Activated effector memory CD4-positive, alpha-beta T cell treated with Interleukin-2 at 50 U/mL for 16 hours (primary cell): Measurements from ENCODE around the gene PPFIA4.

Experiments
- DNase-seq: peaks from one replicate; pipeline ENCODE4 v3.0.0-alpha.2; 2020

PPFIA4 gene

DNA sequence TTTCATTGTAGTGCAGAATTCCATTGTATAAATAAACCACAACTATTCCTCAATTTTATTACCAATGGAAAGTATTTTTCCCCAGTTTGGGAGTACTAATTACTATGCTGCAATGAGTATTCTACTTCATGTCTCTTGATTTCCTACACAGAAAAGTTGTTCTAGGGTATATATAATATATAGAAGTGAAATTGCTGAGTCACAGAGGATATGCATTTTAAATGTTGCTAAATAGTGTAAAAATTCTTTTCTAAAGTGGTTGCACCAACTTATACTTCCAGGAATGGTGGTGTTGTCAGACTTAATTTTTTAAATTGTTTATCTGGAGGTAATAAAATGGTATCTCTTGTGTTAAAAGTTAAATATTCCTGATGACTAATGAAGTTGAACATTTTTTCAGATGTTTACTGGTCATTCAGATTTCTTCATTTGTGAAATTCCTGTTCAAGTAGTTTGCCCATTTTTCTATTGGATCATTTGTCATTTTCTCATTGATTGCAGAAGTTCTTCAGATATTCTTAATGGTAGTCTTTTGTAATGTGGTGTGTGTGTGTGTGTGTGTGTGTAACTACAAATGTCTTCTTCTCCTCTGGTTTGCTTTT is 78.6 kb downstream of the PPFIA4 start:
- DNase-seq, result no peak

DNA sequence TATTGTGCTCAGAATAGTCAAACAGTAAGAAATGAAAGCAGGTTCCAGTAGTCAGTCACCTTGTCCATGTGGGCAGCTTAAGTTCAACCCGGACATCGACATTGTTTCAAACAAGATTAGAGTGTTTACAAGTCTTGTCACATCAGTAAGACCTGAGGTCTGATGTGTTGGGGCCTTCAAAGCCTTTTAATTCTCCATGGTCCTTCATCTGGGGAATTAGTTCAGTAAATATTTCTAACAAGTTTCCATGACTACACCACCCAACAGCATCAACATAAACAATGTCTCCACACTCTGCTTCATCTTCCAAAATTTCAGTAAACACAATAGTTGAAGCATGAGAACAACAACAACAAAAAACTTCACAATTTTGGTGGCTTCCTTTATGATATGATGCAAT is 86.2 kb downstream of the PPFIA4 start:
- no peak for DNase-seq

DNA sequence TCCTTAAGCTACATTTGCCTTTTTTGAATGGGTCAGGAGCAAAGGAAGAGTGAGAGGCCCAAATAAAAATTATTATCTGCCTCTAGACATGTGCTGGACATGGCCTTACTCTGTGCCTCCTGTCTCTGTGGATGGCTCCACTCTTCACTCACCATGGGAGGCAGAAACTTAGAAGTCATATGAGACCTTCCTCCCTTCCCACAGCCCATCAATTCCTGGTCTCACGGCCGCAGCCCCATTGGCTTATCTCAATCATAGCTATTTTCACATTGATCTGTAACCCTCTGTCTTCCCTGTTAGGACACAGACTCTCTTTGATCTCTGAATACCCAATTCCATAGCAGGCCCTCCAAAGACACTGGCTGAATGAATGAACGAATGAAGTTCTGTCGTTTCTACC is 87.0 kb downstream of the PPFIA4 start:
- no peak for DNase-seq

GRCh38 chr1:203114202-203114601 is 87.9 kb downstream of the PPFIA4 start:
- no peak for DNase-seq

- no peak for DNase-seq
Observed at GRCh38 chr1:203116091-203116820, 90.0 kb downstream of the PPFIA4 start.

GRCh38 chr1:203117611-203118575 is 91.6 kb downstream of the PPFIA4 start:
- DNase-seq, result no peak

- DNase-seq, result no peak
Observed at GRCh38 chr1:203120325-203121153, 94.2 kb downstream of the PPFIA4 start.

- no peak for DNase-seq
Observed at GRCh38 chr1:203121186-203122015, 95.1 kb downstream of the PPFIA4 start.

DNA sequence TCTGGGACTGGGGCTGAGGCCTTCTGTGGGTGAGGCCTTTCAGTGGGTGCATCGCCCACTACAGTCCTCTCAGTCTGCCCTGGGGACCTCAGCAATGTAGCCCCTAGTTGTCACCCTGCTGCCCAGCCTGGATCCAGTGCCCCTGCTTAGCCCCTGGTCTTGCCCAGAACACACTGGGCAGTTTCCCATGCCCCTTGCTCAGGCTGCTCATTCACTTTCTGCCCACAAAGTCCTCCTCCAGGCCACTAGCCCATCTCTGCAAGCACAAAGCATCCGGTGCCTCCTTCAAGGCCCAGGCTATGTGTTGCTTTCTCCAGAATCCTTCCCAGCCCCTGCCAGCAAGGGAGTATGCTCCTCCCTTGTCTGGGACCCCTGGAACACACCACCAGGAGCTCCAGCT is 95.9 kb downstream of the PPFIA4 start:
- DNase-seq, result no peak

GRCh38 chr1:203124011-203124410 is 97.7 kb downstream of the PPFIA4 start:
- no peak for DNase-seq

- DNase-seq, result no peak
Observed at GRCh38 chr1:203124546-203125317, 98.4 kb downstream of the PPFIA4 start.

GRCh38 chr1:203126151-203126865 is 100.0 kb downstream of the PPFIA4 start:
- no peak for DNase-seq

GRCh38 chr1:203126866-203127665 is 100.8 kb downstream of the PPFIA4 start:
- no peak for DNase-seq

DNA sequence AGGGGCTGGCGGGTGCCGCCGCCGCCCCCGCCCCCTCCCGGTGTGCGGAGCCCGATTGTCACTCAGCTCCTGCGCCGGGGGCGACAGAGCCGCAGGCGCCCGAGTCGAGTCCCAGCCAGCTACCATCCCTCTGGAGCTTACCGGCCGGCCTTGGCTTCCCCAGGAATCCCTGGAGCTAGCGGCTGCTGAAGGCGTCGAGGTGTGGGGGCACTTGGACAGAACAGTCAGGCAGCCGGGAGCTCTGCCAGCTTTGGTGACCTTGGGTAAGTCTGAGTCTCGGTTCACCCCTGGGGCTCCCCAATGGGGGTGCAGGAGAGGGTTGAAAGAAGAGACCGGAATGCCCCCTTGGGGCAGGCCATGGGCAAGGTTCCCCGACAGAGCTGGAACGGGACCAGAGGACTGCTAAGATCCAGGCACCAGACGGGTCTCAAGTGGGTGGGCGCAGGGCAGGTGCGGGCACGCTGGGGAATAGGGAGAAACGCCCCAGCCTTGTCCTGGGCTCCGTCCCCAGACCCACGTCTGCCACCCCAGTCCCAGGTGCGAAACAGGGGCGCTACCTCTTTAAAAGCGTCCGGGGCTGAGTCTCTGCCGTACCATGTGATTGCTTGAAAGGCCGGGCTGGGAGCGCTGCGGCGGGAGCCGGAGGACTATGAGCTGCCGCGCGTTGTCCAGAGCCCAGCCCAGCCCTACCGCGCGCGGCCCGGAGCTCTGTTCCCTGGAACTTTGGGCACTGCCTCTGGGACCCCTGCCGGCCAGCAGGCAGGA is 101.6 kb downstream of the PPFIA4 start, which contains the start of gene ADORA1:
TSS of gene ADORA1 (plus strand) at position 61 of the 765 bp plus-strand sequence. CDS start 1,116 bp downstream, outside the sequence.
- no peak for DNase-seq

DNA sequence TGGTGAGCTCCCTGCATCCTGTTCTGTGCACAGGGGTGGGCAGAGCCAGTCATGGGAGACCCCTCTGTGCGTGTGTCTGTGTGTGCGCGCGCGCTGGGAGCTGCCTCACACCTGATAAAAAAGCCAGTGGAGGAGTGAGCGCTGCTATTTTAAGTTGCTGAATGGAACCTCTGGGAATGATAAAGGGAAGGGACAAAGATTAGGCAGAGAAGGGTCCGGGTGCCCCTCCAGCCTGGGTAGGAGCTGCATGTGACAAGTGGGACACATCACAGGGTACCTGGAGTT is 102.1 kb downstream of the PPFIA4 start:
- DNase-seq, result no peak
